K562 (cell line): ENCODE data around the gene GJB2.

Experiments
- CEBPB ChIP-seq: fragments of 450-650 bp; IDR thresholded peaks from 2 replicates; pipeline ENCODE4 v1.6.1; 2016; ENCODE audit warnings: missing genetic modification characterization, missing compliant biosample characterization
- JUND ChIP-seq, 2 experiments: IDR thresholded peaks; 2 replicates in 1 of 2; 3 replicates in 1 of 2; pipeline ENCODE4 v1.6.1; 2011; ENCODE audit warnings: borderline replicate concordance in 2 of 2, low read depth in 2 of 2, low read length in 2 of 2, improper control_type of control experiment in 1 of 2, missing biosample characterization in 1 of 2, missing genetic modification characterization in 1 of 2, missing genetic modification reagents in 1 of 2
- MAFF ChIP-seq: IDR thresholded peaks from 2 replicates; pipeline ENCODE4 v1.6.1; 2012; ENCODE audit warnings: low read length, improper control_type of control experiment
- POLR2AphosphoS5 ChIP-seq: IDR thresholded peaks from 2 replicates; pipeline ENCODE4 v1.6.1; 2011; ENCODE audit warnings: mild to moderate bottlenecking, low read depth, low read length, moderate library complexity; ENCODE audit not compliant: control insufficient read depth, insufficient read depth
- TF ChIP-seq, protein P1 (sequence below), 3 experiments: IDR thresholded peaks in 2 of 3; conservative IDR thresholded peaks in 1 of 3; 2 replicates each; pipeline ENCODE4 v1.5.1; 2011 to 2012; ENCODE audit warnings: low read length in 3 of 3, mild to moderate bottlenecking in 3 of 3, control low read depth in 2 of 3, improper control_type of control experiment in 1 of 3, inconsistent platforms in 1 of 3, low read depth in 1 of 3, mixed read lengths in 1 of 3, moderate library complexity in 1 of 3; ENCODE audit not compliant: insufficient read depth in 2 of 3
- TF ChIP-seq, protein P2 (sequence below): sonication (generic); formaldehyde crosslinking; IDR thresholded peaks from 2 replicates; pipeline ENCODE4 v1.8.0; 2022; ENCODE audit warnings: mild to moderate bottlenecking, low read depth, missing genetic modification reagents
- TF ChIP-seq, protein P3 (sequence below), 2 experiments: fragments of 450-650 bp; IDR thresholded peaks; 2 replicates each; pipeline ENCODE4 v1.6.1; 2018; ENCODE audit warnings: mild to moderate bottlenecking in 2 of 2, low read depth in 1 of 2; ENCODE audit not compliant: partially characterized antibody in 2 of 2
- TF ChIP-seq, protein P4 (sequence below): fragments of 250-450 bp; sonication (Bioruptor Pico); IDR thresholded peaks from 2 replicates; pipeline ENCODE4 v1.8.0; 2022; ENCODE audit warnings: inconsistent platforms, mild to moderate bottlenecking, moderate library complexity, borderline replicate concordance
- TF ChIP-seq, protein P5 (sequence below): sonication (generic); formaldehyde crosslinking; IDR thresholded peaks from 2 replicates; pipeline ENCODE4 v1.8.1; 2023; ENCODE audit warnings: mild to moderate bottlenecking, missing genetic modification reagents
- TF ChIP-seq, protein P6 (sequence below): sonication (generic); formaldehyde crosslinking; IDR thresholded peaks from 2 replicates; pipeline ENCODE4 v1.8.1; 2023; ENCODE audit warnings: mild to moderate bottlenecking, missing genetic modification reagents, moderate library complexity
- TF ChIP-seq, protein P7 (sequence below), 2 experiments: fragments of 450-650 bp in 1 of 2; sonication (generic) in 1 of 2; formaldehyde crosslinking in 1 of 2; IDR thresholded peaks in 1 of 2; conservative IDR thresholded peaks in 1 of 2; 2 replicates each; pipeline versions ENCODE4 v1.6.1 to v1.8.1; 2016 to 2023; ENCODE audit warnings: mild to moderate bottlenecking in 2 of 2, moderate library complexity in 2 of 2, inconsistent platforms in 1 of 2, missing genetic modification reagents in 1 of 2
- TF ChIP-seq, protein P8 (sequence below): fragments of 450-650 bp; IDR thresholded peaks from 2 replicates; pipeline ENCODE4 v1.6.1; 2016

DNA sequence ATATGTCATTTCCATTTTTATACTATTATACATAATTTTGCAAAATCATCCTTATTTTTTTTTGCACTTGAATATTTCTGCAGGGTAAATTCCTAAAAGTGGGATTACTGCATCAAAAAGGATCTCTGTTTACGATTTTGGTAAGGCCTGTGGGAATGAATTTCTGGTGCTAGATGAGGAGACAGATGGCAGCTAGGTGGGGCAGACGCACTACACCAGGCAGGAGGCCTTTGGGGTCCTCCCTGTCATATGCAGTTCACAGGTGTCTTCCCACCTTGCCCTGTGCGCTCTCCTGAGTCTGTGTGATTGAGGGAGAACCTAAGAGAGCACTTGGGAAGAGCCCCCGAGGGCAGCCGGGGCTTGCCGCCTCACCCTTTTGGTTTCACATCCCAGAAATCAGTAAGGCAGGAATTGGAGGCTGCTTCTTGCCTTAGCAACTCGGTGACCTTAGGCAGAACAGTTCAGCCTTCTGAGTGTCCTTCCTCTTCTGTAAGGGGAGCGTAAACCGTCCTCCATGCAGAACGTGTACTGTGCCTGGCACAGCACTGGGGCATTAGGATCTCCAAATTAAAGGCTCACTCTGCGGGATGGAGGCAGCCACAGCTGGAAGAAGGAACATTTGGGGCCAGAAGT lies 13.4 kb upstream of the GJB2 start:
- TF ChIP-seq, protein P1, sequence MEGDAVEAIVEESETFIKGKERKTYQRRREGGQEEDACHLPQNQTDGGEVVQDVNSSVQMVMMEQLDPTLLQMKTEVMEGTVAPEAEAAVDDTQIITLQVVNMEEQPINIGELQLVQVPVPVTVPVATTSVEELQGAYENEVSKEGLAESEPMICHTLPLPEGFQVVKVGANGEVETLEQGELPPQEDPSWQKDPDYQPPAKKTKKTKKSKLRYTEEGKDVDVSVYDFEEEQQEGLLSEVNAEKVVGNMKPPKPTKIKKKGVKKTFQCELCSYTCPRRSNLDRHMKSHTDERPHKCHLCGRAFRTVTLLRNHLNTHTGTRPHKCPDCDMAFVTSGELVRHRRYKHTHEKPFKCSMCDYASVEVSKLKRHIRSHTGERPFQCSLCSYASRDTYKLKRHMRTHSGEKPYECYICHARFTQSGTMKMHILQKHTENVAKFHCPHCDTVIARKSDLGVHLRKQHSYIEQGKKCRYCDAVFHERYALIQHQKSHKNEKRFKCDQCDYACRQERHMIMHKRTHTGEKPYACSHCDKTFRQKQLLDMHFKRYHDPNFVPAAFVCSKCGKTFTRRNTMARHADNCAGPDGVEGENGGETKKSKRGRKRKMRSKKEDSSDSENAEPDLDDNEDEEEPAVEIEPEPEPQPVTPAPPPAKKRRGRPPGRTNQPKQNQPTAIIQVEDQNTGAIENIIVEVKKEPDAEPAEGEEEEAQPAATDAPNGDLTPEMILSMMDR (IDR thresholded peaks at IDR 0.05 in 2 of 3, conservative IDR thresholded peaks at IDR 0.05 in 1 of 3; ENCODE audit: insufficient read depth in 2 of 3, low read depth in 1 of 3, low read length in 3 of 3) = no peak
- TF ChIP-seq, protein P2, sequence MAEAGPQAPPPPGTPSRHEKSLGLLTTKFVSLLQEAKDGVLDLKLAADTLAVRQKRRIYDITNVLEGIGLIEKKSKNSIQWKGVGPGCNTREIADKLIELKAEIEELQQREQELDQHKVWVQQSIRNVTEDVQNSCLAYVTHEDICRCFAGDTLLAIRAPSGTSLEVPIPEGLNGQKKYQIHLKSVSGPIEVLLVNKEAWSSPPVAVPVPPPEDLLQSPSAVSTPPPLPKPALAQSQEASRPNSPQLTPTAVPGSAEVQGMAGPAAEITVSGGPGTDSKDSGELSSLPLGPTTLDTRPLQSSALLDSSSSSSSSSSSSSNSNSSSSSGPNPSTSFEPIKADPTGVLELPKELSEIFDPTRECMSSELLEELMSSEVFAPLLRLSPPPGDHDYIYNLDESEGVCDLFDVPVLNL = no peak
- no peak for TF ChIP-seq POLR2AphosphoS5
- TF ChIP-seq, protein P3, sequence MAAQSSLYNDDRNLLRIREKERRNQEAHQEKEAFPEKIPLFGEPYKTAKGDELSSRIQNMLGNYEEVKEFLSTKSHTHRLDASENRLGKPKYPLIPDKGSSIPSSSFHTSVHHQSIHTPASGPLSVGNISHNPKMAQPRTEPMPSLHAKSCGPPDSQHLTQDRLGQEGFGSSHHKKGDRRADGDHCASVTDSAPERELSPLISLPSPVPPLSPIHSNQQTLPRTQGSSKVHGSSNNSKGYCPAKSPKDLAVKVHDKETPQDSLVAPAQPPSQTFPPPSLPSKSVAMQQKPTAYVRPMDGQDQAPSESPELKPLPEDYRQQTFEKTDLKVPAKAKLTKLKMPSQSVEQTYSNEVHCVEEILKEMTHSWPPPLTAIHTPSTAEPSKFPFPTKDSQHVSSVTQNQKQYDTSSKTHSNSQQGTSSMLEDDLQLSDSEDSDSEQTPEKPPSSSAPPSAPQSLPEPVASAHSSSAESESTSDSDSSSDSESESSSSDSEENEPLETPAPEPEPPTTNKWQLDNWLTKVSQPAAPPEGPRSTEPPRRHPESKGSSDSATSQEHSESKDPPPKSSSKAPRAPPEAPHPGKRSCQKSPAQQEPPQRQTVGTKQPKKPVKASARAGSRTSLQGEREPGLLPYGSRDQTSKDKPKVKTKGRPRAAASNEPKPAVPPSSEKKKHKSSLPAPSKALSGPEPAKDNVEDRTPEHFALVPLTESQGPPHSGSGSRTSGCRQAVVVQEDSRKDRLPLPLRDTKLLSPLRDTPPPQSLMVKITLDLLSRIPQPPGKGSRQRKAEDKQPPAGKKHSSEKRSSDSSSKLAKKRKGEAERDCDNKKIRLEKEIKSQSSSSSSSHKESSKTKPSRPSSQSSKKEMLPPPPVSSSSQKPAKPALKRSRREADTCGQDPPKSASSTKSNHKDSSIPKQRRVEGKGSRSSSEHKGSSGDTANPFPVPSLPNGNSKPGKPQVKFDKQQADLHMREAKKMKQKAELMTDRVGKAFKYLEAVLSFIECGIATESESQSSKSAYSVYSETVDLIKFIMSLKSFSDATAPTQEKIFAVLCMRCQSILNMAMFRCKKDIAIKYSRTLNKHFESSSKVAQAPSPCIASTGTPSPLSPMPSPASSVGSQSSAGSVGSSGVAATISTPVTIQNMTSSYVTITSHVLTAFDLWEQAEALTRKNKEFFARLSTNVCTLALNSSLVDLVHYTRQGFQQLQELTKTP (IDR thresholded peaks at IDR 0.05; ENCODE audit: low read depth in 1 of 2, partially characterized antibody in 2 of 2) = no peak
- TF ChIP-seq, protein P4, sequence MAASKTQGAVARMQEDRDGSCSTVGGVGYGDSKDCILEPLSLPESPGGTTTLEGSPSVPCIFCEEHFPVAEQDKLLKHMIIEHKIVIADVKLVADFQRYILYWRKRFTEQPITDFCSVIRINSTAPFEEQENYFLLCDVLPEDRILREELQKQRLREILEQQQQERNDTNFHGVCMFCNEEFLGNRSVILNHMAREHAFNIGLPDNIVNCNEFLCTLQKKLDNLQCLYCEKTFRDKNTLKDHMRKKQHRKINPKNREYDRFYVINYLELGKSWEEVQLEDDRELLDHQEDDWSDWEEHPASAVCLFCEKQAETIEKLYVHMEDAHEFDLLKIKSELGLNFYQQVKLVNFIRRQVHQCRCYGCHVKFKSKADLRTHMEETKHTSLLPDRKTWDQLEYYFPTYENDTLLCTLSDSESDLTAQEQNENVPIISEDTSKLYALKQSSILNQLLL = no peak
- TF ChIP-seq, protein P5, sequence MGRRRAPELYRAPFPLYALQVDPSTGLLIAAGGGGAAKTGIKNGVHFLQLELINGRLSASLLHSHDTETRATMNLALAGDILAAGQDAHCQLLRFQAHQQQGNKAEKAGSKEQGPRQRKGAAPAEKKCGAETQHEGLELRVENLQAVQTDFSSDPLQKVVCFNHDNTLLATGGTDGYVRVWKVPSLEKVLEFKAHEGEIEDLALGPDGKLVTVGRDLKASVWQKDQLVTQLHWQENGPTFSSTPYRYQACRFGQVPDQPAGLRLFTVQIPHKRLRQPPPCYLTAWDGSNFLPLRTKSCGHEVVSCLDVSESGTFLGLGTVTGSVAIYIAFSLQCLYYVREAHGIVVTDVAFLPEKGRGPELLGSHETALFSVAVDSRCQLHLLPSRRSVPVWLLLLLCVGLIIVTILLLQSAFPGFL (CRISPR knock-in tag) = no peak
- TF ChIP-seq, protein P6, sequence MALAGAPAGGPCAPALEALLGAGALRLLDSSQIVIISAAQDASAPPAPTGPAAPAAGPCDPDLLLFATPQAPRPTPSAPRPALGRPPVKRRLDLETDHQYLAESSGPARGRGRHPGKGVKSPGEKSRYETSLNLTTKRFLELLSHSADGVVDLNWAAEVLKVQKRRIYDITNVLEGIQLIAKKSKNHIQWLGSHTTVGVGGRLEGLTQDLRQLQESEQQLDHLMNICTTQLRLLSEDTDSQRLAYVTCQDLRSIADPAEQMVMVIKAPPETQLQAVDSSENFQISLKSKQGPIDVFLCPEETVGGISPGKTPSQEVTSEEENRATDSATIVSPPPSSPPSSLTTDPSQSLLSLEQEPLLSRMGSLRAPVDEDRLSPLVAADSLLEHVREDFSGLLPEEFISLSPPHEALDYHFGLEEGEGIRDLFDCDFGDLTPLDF (CRISPR knock-in tag) = no peak
- no peak for TF ChIP-seq JUND (IDR thresholded peaks at IDR 0.05; ENCODE audit: borderline replicate concordance, low read depth, low read length)
- TF ChIP-seq JUND (tag; IDR thresholded peaks at IDR 0.05; ENCODE audit: borderline replicate concordance, low read depth, low read length) = no peak
- no peak for TF ChIP-seq MAFF
- TF ChIP-seq, protein P7, sequence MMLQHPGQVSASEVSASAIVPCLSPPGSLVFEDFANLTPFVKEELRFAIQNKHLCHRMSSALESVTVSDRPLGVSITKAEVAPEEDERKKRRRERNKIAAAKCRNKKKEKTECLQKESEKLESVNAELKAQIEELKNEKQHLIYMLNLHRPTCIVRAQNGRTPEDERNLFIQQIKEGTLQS (IDR thresholded peaks at IDR 0.05) = no peak
- TF ChIP-seq, protein P7 (CRISPR knock-in tag; conservative IDR thresholded peaks at IDR 0.05) = no peak
- TF ChIP-seq, protein P8, sequence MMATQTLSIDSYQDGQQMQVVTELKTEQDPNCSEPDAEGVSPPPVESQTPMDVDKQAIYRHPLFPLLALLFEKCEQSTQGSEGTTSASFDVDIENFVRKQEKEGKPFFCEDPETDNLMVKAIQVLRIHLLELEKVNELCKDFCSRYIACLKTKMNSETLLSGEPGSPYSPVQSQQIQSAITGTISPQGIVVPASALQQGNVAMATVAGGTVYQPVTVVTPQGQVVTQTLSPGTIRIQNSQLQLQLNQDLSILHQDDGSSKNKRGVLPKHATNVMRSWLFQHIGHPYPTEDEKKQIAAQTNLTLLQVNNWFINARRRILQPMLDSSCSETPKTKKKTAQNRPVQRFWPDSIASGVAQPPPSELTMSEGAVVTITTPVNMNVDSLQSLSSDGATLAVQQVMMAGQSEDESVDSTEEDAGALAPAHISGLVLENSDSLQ = no peak
- TF ChIP-seq CEBPB (tag) = no peak
